ENCODE data around the gene ZG16.

DNA sequence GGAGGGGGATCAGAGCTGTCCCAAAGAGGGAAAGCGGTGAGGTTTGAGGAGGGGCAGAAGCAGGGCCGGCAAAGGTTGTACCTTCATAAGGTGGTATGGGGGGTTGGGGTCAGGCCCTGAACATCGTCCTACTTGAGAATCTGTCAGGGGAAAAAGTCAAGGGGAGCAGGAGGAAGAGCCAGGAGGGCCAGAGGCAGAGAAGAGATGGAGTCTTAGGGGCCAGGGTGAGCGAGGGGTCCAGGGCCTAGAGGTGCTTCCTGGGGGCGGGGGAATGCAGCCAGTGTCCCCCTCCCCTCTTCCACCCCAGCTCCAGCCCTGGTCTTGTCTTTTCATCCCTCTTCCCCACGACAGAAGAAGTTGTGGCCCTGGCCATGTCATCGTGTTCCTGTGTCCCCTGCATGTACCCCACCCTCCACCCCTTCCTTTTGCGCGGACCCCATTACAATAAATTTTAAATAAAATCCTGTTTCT, 32.7 kb downstream of the ZG16 start:
- TF ChIP-seq, protein P1, sequence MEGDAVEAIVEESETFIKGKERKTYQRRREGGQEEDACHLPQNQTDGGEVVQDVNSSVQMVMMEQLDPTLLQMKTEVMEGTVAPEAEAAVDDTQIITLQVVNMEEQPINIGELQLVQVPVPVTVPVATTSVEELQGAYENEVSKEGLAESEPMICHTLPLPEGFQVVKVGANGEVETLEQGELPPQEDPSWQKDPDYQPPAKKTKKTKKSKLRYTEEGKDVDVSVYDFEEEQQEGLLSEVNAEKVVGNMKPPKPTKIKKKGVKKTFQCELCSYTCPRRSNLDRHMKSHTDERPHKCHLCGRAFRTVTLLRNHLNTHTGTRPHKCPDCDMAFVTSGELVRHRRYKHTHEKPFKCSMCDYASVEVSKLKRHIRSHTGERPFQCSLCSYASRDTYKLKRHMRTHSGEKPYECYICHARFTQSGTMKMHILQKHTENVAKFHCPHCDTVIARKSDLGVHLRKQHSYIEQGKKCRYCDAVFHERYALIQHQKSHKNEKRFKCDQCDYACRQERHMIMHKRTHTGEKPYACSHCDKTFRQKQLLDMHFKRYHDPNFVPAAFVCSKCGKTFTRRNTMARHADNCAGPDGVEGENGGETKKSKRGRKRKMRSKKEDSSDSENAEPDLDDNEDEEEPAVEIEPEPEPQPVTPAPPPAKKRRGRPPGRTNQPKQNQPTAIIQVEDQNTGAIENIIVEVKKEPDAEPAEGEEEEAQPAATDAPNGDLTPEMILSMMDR (IDR thresholded peaks at IDR 0.05) = no peak
- TF ChIP-seq POLR2A (IDR thresholded peaks at IDR 0.05) = no peak
- TF ChIP-seq POLR2AphosphoS5 (IDR thresholded peaks at IDR 0.05) = no peak
